Prostate gland (tissue), 1 donor: ENCODE measurements around the gene HEG1.

Experiments used
- POLR2A ChIP-seq: fragments of 450-650 bp; IDR thresholded peaks from one replicate; pipeline ENCODE4 v1.6.1; 2016; ENCODE audit warnings: antibody characterized with exemption, mild to moderate bottlenecking
- POLR2AphosphoS5 ChIP-seq: sonication (generic); formaldehyde crosslinking; IDR thresholded peaks from one replicate; pipeline ENCODE4 v1.6.1; 2017; ENCODE audit warnings: antibody characterized with exemption

DNA sequence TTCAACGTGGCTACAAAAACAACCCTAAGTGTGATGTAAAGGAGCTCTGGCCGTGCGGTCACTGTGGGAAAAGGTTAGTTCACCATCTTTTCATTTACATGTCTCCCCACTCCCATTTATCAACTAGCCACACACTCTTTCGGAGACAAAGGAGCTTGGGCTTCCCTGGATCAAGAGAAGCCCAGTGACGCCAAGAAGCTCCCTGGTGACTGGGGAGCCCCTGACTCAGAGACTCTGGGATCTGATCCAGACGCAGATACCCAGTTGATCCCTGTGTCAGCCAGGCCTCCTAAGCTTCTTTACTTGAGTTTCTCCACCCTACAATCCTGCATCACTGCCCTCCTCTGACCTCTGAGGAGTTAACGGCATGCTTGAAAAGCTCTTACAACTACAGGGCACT lies 43.9 kb downstream of the HEG1 start:
- TF ChIP-seq POLR2A (no peak), POLR2AphosphoS5 (no peak)
